GM18507 (cell line): Measurements from ENCODE around the gene WFDC5.
"Not testable (repeated sequence)": the region's sequence is repeated elsewhere in the genome, so short reads cannot be mapped to it uniquely, and the experiment has no call there.

ENCODE experiments used
- DNase-seq: peaks from one replicate; pipeline ENCODE4 v3.0.0; 2011; ENCODE audit warnings: low read depth; ENCODE audit not compliant: insufficient read length; ENCODE audit errors: extremely low spot score
- FAIRE-seq: peaks from 2 replicates; lab custom pipeline; 2011; peaks lifted over from hg19 to GRCh38; lab: Jason Lieb, UNC

Gene WFDC5

GRCh38 chr20:45063107-45063506, 51.9 kb downstream of the WFDC5 start:
- FAIRE-seq, result peak; percentile 31
- not testable (repeated sequence) for DNase-seq

- FAIRE-seq, result no peak
- DNase-seq, result no peak
Observed at GRCh38 chr20:45061244-45061643, 53.7 kb downstream of the WFDC5 start.

GRCh38 chr20:45060294-45060693, 54.7 kb downstream of the WFDC5 start:
- FAIRE-seq (no peak), DNase-seq (no peak)
